CD14-positive monocyte (primary cell): Measurements from ENCODE around the gene RAPGEF1. TPM values are rescaled to one million over a fixed set of nuclear protein-coding genes. Genes with fewer than 3 reads are reported as not detected.
"Not testable (repeated sequence)": the region's sequence is repeated elsewhere in the genome, so short reads cannot be mapped to it uniquely, and the experiment has no call there.

Experiments used
- DNase-seq, 3 donors: peaks; one replicate each; pipeline ENCODE4 v3.0.0-alpha.2; 2011 to 2022
- H2AFZ ChIP-seq: 2 replicates; pipeline ENCODE4 v1.6.0; 2012; ENCODE audit warnings: mild to moderate bottlenecking, low read depth, low read length, inconsistent platforms; ENCODE audit not compliant: insufficient read depth, poor library complexity, severe bottlenecking
- H3K27ac ChIP-seq, 2 donors: 1 replicate in 1 of 2; 2 replicates in 1 of 2; pipeline ENCODE4 v1.5.1; 2012 to 2013; ENCODE audit warnings: low read length in 2 of 2, control low read depth in 1 of 2, inconsistent platforms in 1 of 2, low read depth in 1 of 2, mild to moderate bottlenecking in 1 of 2
- H3K27me3 ChIP-seq, 2 donors: one replicate each; pipeline versions ENCODE4 v1.6.0 to v1.6.1; 2011 to 2013; ENCODE audit warnings: low read length in 2 of 2; ENCODE audit not compliant: control insufficient read depth in 2 of 2, insufficient read depth in 2 of 2
- H3K36me3 ChIP-seq, 2 donors: replicated peaks in 1 of 2; 1 replicate in 1 of 2; 2 replicates in 1 of 2; pipeline versions ENCODE4 v1.5.1 to v1.6.1; 2012 to 2013; ENCODE audit warnings: low read length in 2 of 2, control low read depth in 1 of 2, inconsistent platforms in 1 of 2, mild to moderate bottlenecking in 1 of 2; ENCODE audit not compliant: insufficient read depth in 2 of 2, control insufficient read depth in 1 of 2
- H3K4me1 ChIP-seq, 2 donors: 1 replicate in 1 of 2; 2 replicates in 1 of 2; pipeline versions ENCODE4 v1.5.1 to v1.6.1; 2012 to 2013; ENCODE audit warnings: low read length in 2 of 2, control low read depth in 1 of 2, inconsistent platforms in 1 of 2, mild to moderate bottlenecking in 1 of 2, moderate library complexity in 1 of 2; ENCODE audit not compliant: insufficient read depth in 2 of 2, control insufficient read depth in 1 of 2
- H3K4me2 ChIP-seq: replicated peaks from 2 replicates; pipeline ENCODE3; 2012; ENCODE audit warnings: low read length, moderate library complexity, mild to moderate bottlenecking; ENCODE audit not compliant: poor library complexity, severe bottlenecking; ENCODE audit errors: extremely low read depth
- H3K4me3 ChIP-seq, 3 experiments: fragments of 200-600 bp in 1 of 3; sonication (generic) in 1 of 3; replicated peaks in 1 of 3; 1 replicate in 2 of 3; 2 replicates in 1 of 3; pipeline ENCODE4 v1.5.1; 2011 to 2013; ENCODE audit warnings: low read length in 3 of 3, mild to moderate bottlenecking in 3 of 3, control low read depth in 2 of 3, low read depth in 2 of 3, inconsistent platforms in 1 of 3, moderate library complexity in 1 of 3
- H3K79me2 ChIP-seq: 2 replicates; pipeline ENCODE4 v1.6.0; 2012; ENCODE audit warnings: mild to moderate bottlenecking, control low read depth, inconsistent platforms, low read length, moderate library complexity; ENCODE audit not compliant: insufficient read depth
- H3K9ac ChIP-seq: 2 replicates; pipeline ENCODE4 v1.6.0; 2017; ENCODE audit warnings: low read length, mild to moderate bottlenecking; ENCODE audit not compliant: insufficient read depth, poor library complexity, severe bottlenecking
- H3K9me3 ChIP-seq, 2 donors: replicated peaks in 1 of 2; 1 replicate in 1 of 2; 2 replicates in 1 of 2; pipeline versions ENCODE4 v1.5.1 to v1.6.1; 2012 to 2013; ENCODE audit warnings: low read length in 2 of 2, control low read depth in 1 of 2; ENCODE audit not compliant: control insufficient read depth in 1 of 2, insufficient read depth in 1 of 2
- H4K20me1 ChIP-seq: 2 replicates; pipeline ENCODE4 v1.6.0; 2012; ENCODE audit warnings: mild to moderate bottlenecking, low read length, control low read depth, moderate library complexity; ENCODE audit not compliant: insufficient read depth
- H3K27ac Mint-ChIP-seq, 7 donors: one replicate each; pipeline ENCODE4 v1.8.0; 2020; ENCODE audit warnings: mild to moderate bottlenecking in 7 of 7, mixed read lengths in 7 of 7, moderate library complexity in 6 of 7, inconsistent platforms in 2 of 7
- H3K27me3 Mint-ChIP-seq, 3 donors: one replicate each; pipeline ENCODE4 v1.8.0; 2021 to 2022; ENCODE audit warnings: low read depth in 3 of 3, mild to moderate bottlenecking in 3 of 3, mixed read lengths in 3 of 3, moderate library complexity in 3 of 3, inconsistent platforms in 1 of 3
- H3K36me3 Mint-ChIP-seq, 2 donors: one replicate each; pipeline ENCODE4 v1.8.0; 2020; ENCODE audit warnings: mixed read lengths in 2 of 2, inconsistent platforms in 1 of 2, mild to moderate bottlenecking in 1 of 2
- H3K4me1 Mint-ChIP-seq: one replicate; pipeline ENCODE4 v1.8.0; 2020; ENCODE audit warnings: mild to moderate bottlenecking, mixed read lengths
- H3K4me3 Mint-ChIP-seq, 2 donors: one replicate each; pipeline ENCODE4 v1.8.0; 2020; ENCODE audit warnings: mild to moderate bottlenecking in 2 of 2, mixed read lengths in 2 of 2, moderate library complexity in 1 of 2
- H3K9me3 Mint-ChIP-seq, 7 donors: one replicate each; pipeline ENCODE4 v1.8.0; 2020 to 2022; ENCODE audit warnings: mixed read lengths in 7 of 7, mild to moderate bottlenecking in 6 of 7, moderate library complexity in 6 of 7, inconsistent platforms in 2 of 7
- CTCF ChIP-seq: fragments of 200-600 bp; IDR thresholded peaks from one replicate; pipeline ENCODE4 v1.8.0; 2022; ENCODE audit warnings: antibody characterized with exemption, mild to moderate bottlenecking
- WGBS: methylation state at CpG from one replicate; pipeline ENCODE4 v1.1.5; 2013; ENCODE audit warnings: missing lambda C conversion rate; ENCODE audit not compliant: insufficient coverage; 5-methylcytosine and 5-hydroxymethylcytosine counted together
- intact Hi-C, 2 donors: fragments of 100-400 bp; cut with micrococcal nuclease; formaldehyde crosslinking; loops; one replicate each; pipeline versions ENCODE4 v1.15.0 to v1.15.1; 2023
- polyA plus RNA-seq, 3 donors: library from polyadenylated mRNA; depleted of rRNA in 1 of 3; unstranded in 2 of 3; stranded (reverse) in 1 of 3; fragments of 300-500 nt in 2 of 3; fragments of >200 nt in 1 of 3; fragmentation: Illumina TruSeq in 2 of 3; gene quantifications; 1 replicate in 2 of 3; 2 replicates in 1 of 3; pipeline ENCODE4 v1.2.3, GENCODE V29; 2012 to 2021

RAPGEF1 gene
- polyA plus RNA-seq, 3 donors = 1.7 to 71.7 (median 3.0) TPM

- H3K27me3 ChIP-seq = peaks cover 0 to 2% of the 10 kb centered on the region in 2 donors
- H3K36me3 Mint-ChIP-seq = no peaks in the 10 kb centered on the region
- no peak overlapping the region for H2AFZ ChIP-seq
- no peaks in the 10 kb centered on the region for H3K36me3 ChIP-seq
- DNase-seq = peak; percentile 73 to 80 (median 76)
- intact Hi-C loops = no loop called here
- H3K27ac ChIP-seq = no peak overlapping the region
- H4K20me1 ChIP-seq = no peaks in the 10 kb centered on the region
- TF ChIP-seq CTCF = peak; percentile 86
- no peak overlapping the region for H3K4me3 Mint-ChIP-seq
- no peaks in the 10 kb centered on the region for H3K4me1 ChIP-seq
- H3K9me3 Mint-ChIP-seq = no peaks in the 10 kb centered on the region
- H3K79me2 ChIP-seq = no peaks in the 10 kb centered on the region
- H3K27me3 Mint-ChIP-seq = peaks cover 11 to 25% (median 17%) of the 10 kb centered on the region in 3 donors
- no peak overlapping the region for H3K4me2 ChIP-seq
- no peak overlapping the region for H3K9ac ChIP-seq
- H3K4me3 ChIP-seq = no peak overlapping the region
- H3K9me3 ChIP-seq = no peaks in the 10 kb centered on the region
- H3K27ac Mint-ChIP-seq = peak overlapping the region in 1 of 7 donors; percentile 82
- peaks cover 2% of the 10 kb centered on the region for H3K4me1 Mint-ChIP-seq
- WGBS = 46% methylated on average over 4 of the region's 13 CpGs
These were observed 15.8 kb upstream of the RAPGEF1 start for GRCh38 chr9:131755541-131756198.

GRCh38 chr9:131754846-131755245, 15.0 kb upstream of the RAPGEF1 start:
- Mint-ChIP-seq H3K4me1 (peaks cover 2% of the 10 kb centered on the region), H3K27ac (peak overlapping the region in 1 of 7 donors; percentile 41), H3K9me3 (no peaks in the 10 kb centered on the region), H3K4me3 (no peak overlapping the region), H3K36me3 (no peaks in the 10 kb centered on the region), H3K27me3 (peaks cover 11 to 23% (median 17%) of the 10 kb centered on the region in 3 donors)
- Histone ChIP-seq H3K9me3 (no peaks in the 10 kb centered on the region), H3K36me3 (no peaks in the 10 kb centered on the region), H3K4me3 (no peak overlapping the region), H3K4me1 (no peaks in the 10 kb centered on the region), H3K27me3 (peaks cover 0 to 2% of the 10 kb centered on the region in 2 donors), H4K20me1 (no peaks in the 10 kb centered on the region), H2AFZ (no peak overlapping the region), H3K4me2 (no peak overlapping the region), H3K27ac (no peak overlapping the region), H3K9ac (no peak overlapping the region), H3K79me2 (no peaks in the 10 kb centered on the region)
- intact Hi-C loops = no loop called here
- no peak for TF ChIP-seq CTCF
- 86% methylated on average over 1 of the region's 6 CpGs for WGBS
- DNase-seq = no peak

- H3K27ac ChIP-seq, H2AFZ ChIP-seq, H4K20me1 ChIP-seq, H3K9me3 Mint-ChIP-seq, H3K4me1 ChIP-seq, H3K9me3 ChIP-seq, H3K4me3 ChIP-seq, H3K36me3 ChIP-seq, DNase-seq, H3K4me1 Mint-ChIP-seq, H3K36me3 Mint-ChIP-seq, intact Hi-C loops, H3K4me2 ChIP-seq, H3K79me2 ChIP-seq, H3K27me3 ChIP-seq, H3K9ac ChIP-seq, H3K4me3 Mint-ChIP-seq: not testable (repeated sequence)
- 98% methylated on average over 5 of the region's 9 CpGs for WGBS
- peak overlapping the region in 1 of 7 donors; percentile 63 for H3K27ac Mint-ChIP-seq
- H3K27me3 Mint-ChIP-seq = peaks cover 11 to 18% (median 18%) of the 10 kb centered on the region in 3 donors
These were observed 13.9 kb upstream of the RAPGEF1 start for GRCh38 chr9:131753751-131754150.
